Transverse colon (tissue), 4 donors: Measurements from ENCODE around the gene MUC15. TPM values are rescaled to one million over a fixed set of nuclear protein-coding genes. Genes with fewer than 3 reads are reported as not detected.

Experiments used
- DNase-seq: peaks from one replicate; pipeline ENCODE4 v3.0.0-alpha.2; 2019
- H3K27ac ChIP-seq, 4 donors: fragments of 200-600 bp; sonication (generic); 2 replicates each; pipeline ENCODE4 v1.5.1; 2016 to 2018; ENCODE audit warnings: inconsistent platforms in 4 of 4
- H3K27me3 ChIP-seq: fragments of 200-600 bp; sonication (generic); 2 replicates; pipeline ENCODE4 v1.5.1; 2017; ENCODE audit warnings: inconsistent platforms
- H3K36me3 ChIP-seq, 4 donors: fragments of 200-600 bp; sonication (generic); 2 replicates each; pipeline ENCODE4 v1.5.1; 2017 to 2019; ENCODE audit warnings: inconsistent platforms in 4 of 4
- H3K4me1 ChIP-seq, 4 donors: fragments of 200-600 bp; sonication (generic); 2 replicates each; pipeline ENCODE4 v1.5.1; 2017 to 2020; ENCODE audit warnings: inconsistent platforms in 4 of 4
- H3K4me3 ChIP-seq, 4 donors: fragments of 200-600 bp; sonication (generic); 1 replicate in 1 of 4; 2 replicates in 3 of 4; pipeline versions ENCODE4 v1.5.1 to v1.6.1; 2017 to 2019; ENCODE audit warnings: inconsistent platforms in 4 of 4
- H3K9me3 ChIP-seq, 2 donors: fragments of 200-600 bp; sonication (generic); 2 replicates each; pipeline ENCODE4 v1.5.1; 2017 to 2019; ENCODE audit warnings: inconsistent platforms in 2 of 2
- EP300 ChIP-seq: sonication (generic); formaldehyde crosslinking; IDR thresholded peaks from one replicate; pipeline ENCODE4 v1.6.1; 2017; ENCODE audit warnings: antibody characterized with exemption, low read depth
- POLR2A ChIP-seq: fragments of 450-650 bp; IDR thresholded peaks from one replicate; pipeline ENCODE4 v1.6.1; 2016; ENCODE audit warnings: antibody characterized with exemption, mild to moderate bottlenecking, moderate library complexity
- POLR2AphosphoS5 ChIP-seq, 3 donors: sonication (generic); formaldehyde crosslinking; IDR thresholded peaks; one replicate each; pipeline ENCODE4 v1.6.1; 2016; ENCODE audit warnings: antibody characterized with exemption in 3 of 3
- WGBS, 2 donors: methylation state at CpG; one replicate each; pipeline ENCODE4 v1.1.5; 2018; ENCODE audit warnings: low coverage in 1 of 2; 5-methylcytosine and 5-hydroxymethylcytosine counted together
- in situ Hi-C, 4 donors: fragments of 200-750 bp; cut with MboI; loops; one replicate each; pipeline versions ENCODE4 v1.15.0 to v1.15.1; 2017; ENCODE audit warnings: low sequenced_read_pairs in 3 of 4, low pct_ligation_motif_present in 1 of 4, low pct_unique_long_range_greater_than_20kb in 1 of 4
- intact Hi-C: fragments of 100-400 bp; cut with DNase I; formaldehyde crosslinking; loops from one replicate; pipeline ENCODE4 v1.15.1; 2023; ENCODE audit warnings: low total_unique reads
- total RNA-seq, 4 donors: library from RNA; depleted of rRNA; stranded (reverse); fragments of >200 nt; gene quantifications; one replicate each; pipeline ENCODE4 v1.1.0, GENCODE V29; 2016
- TF ChIP-seq, protein P1 (sequence below), 5 experiments: fragments of 200-600 bp in 3 of 5; fragments of 450-650 bp in 2 of 5; sonication (generic) in 3 of 5; IDR thresholded peaks; 1 replicate in 2 of 5; 2 replicates in 3 of 5; pipeline ENCODE4 v1.5.1; 2016 to 2017; ENCODE audit warnings: antibody characterized with exemption in 5 of 5, inconsistent platforms in 3 of 5, mild to moderate bottlenecking in 2 of 5, moderate library complexity in 1 of 5

The MUC15 gene
- total RNA-seq, 4 donors from 2014 or later: not detected

DNA sequence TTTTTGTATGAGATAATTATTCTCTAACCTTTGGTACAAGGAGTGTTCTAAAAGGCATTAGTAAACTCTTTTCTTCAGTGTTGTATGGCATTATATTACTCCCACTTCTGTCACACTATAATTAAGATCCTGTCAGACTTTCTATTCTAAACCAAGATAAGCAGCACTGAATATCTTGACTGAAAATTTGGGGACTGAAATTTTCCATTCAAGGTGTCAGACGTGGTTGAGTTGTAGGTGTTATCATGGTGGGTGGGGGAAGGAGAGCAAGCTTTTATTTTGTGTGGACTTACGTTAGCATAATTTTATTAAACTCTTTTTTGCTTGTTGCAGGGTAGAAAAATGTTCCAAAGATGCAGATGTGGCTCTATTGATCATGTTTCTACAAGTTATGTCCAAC is 22.9 kb downstream of the MUC15 start:
- DNase-seq: no peak
- H3K4me3 ChIP-seq: no peak overlapping the region
- no peaks in the 10 kb centered on the region for H3K36me3 ChIP-seq
- intact Hi-C loops: no loop called here
- in situ Hi-C loops: no loop called here
- H3K4me1 ChIP-seq: no peaks in the 10 kb centered on the region
- no peak overlapping the region for H3K27ac ChIP-seq
- TF ChIP-seq POLR2A (no peak), EP300 (no peak), POLR2AphosphoS5 (IDR thresholded peaks at IDR 0.05) (no peak)
- TF ChIP-seq, protein P1, sequence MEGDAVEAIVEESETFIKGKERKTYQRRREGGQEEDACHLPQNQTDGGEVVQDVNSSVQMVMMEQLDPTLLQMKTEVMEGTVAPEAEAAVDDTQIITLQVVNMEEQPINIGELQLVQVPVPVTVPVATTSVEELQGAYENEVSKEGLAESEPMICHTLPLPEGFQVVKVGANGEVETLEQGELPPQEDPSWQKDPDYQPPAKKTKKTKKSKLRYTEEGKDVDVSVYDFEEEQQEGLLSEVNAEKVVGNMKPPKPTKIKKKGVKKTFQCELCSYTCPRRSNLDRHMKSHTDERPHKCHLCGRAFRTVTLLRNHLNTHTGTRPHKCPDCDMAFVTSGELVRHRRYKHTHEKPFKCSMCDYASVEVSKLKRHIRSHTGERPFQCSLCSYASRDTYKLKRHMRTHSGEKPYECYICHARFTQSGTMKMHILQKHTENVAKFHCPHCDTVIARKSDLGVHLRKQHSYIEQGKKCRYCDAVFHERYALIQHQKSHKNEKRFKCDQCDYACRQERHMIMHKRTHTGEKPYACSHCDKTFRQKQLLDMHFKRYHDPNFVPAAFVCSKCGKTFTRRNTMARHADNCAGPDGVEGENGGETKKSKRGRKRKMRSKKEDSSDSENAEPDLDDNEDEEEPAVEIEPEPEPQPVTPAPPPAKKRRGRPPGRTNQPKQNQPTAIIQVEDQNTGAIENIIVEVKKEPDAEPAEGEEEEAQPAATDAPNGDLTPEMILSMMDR (IDR thresholded peaks at IDR 0.05): no peak
- no peaks in the 10 kb centered on the region for H3K27me3 ChIP-seq
- 49 to 86% methylated on average over 1 to 2 of the region's 2 CpGs for WGBS, 2 donors
- no peaks in the 10 kb centered on the region for H3K9me3 ChIP-seq

DNA sequence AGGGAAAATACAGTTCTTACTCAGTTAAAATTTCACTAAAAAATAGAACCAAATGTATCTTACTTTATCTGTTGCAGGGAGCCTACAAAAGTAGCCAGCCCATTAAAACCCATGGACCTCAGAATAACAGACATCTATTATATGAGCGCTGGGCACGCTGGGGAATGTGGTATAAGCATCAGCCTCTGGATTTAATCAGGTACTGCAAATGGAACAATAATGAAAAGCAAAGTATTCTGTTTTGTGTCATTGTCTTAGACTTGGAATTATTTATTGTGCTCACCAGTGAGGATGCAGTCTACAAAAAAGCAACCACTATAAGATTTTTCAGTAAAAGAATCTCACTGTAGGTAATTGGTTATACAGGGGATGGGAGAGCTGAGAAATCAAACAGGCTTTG is 30.2 kb downstream of the MUC15 start:
- in situ Hi-C loops: no loop called here

DNA sequence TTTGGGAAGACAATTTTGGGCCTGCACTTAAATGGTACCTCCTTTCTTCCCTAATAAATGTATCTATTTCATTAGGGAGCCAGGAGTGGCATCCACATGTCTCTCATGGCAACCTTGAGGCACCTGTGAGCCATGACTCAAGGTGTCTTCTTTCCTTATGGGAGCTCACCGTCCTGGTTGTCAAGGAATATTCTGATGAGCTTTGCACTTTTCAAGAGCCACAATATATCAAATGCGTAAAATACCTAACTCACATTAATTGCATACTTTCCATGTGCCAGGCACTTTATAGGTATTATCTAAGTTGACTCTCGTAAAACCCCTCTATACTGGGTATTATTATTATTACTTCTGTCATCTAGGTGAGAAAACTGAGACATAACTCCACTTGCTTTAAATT is 32.5 kb downstream of the MUC15 start:
- Histone ChIP-seq H3K36me3 (no peaks in the 10 kb centered on the region), H3K27me3 (no peaks in the 10 kb centered on the region), H3K4me1 (no peaks in the 10 kb centered on the region), H3K27ac (no peak overlapping the region), H3K9me3 (no peaks in the 10 kb centered on the region), H3K4me3 (no peak overlapping the region)
- intact Hi-C loops (no loop called here), in situ Hi-C loops (no loop called here)
- WGBS, 2 donors: 72 to 84% methylated on average over 3 of the region's 3 CpGs
- TF ChIP-seq, protein P1 (IDR thresholded peaks at IDR 0.05): no peak
- TF ChIP-seq POLR2A: no peak
- no peak for TF ChIP-seq EP300
- no peak for TF ChIP-seq POLR2AphosphoS5 (IDR thresholded peaks at IDR 0.05)
- DNase-seq: no peak

More for the DNA sequence above, 30.2 kb downstream of the MUC15 start:
- H3K4me1 ChIP-seq: no peaks in the 10 kb centered on the region
- no peaks in the 10 kb centered on the region for H3K9me3 ChIP-seq
- no peak for TF ChIP-seq EP300
- no peak for TF ChIP-seq POLR2AphosphoS5 (IDR thresholded peaks at IDR 0.05)
- no peak for TF ChIP-seq POLR2A
- TF ChIP-seq, protein P1 (IDR thresholded peaks at IDR 0.05): no peak
- intact Hi-C loops: no loop called here
- H3K4me3 ChIP-seq: no peak overlapping the region
- no peak overlapping the region for H3K27ac ChIP-seq
- 82 to 92% methylated on average over 2 of the region's 2 CpGs for WGBS, 2 donors
- H3K27me3 ChIP-seq: no peaks in the 10 kb centered on the region
- no peak for DNase-seq
- H3K36me3 ChIP-seq: no peaks in the 10 kb centered on the region

DNA sequence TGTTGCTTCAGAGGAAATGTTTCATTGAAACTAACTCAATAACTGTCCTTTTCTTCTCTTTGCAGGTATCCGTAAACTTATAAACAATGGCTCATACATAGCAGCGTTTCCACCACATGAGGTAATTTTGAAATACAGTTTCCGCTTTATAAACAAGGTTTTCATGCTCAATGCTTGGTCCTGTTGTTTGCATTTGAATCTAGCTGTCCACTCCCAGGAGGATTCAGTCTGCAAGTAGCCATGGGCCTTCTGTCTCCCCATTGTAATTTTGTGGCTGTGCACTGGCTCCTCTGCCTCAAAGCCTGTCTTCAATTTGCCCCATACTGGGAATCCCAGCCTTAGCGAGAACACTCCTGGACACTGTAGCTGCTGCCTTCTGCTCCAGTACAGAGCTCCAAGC is 34.7 kb downstream of the MUC15 start:
- Histone ChIP-seq H3K4me1 (no peaks in the 10 kb centered on the region), H3K27me3 (no peaks in the 10 kb centered on the region), H3K9me3 (no peaks in the 10 kb centered on the region), H3K4me3 (no peak overlapping the region), H3K27ac (no peak overlapping the region), H3K36me3 (no peaks in the 10 kb centered on the region)
- DNase-seq: no peak
- 85 to 92% methylated on average over 4 of the region's 4 CpGs for WGBS, 2 donors
- intact Hi-C loops (no loop called here), in situ Hi-C loops (no loop called here)
- TF ChIP-seq, protein P1 (IDR thresholded peaks at IDR 0.05): no peak
- TF ChIP-seq POLR2AphosphoS5 (IDR thresholded peaks at IDR 0.05) (no peak), POLR2A (no peak), EP300 (no peak)
